HL-60 (cell line): Measurements from ENCODE around the gene WWOX.

Source experiments
- GABPA ChIP-seq: IDR thresholded peaks from 2 replicates; pipeline ENCODE4 v1.6.1; 2012; ENCODE audit warnings: low read depth
- POLR2AphosphoS5 ChIP-seq: IDR thresholded peaks from 2 replicates; pipeline ENCODE4 v1.6.1; 2012; ENCODE audit warnings: low read depth
- SPI1 ChIP-seq: IDR thresholded peaks from 2 replicates; pipeline ENCODE4 v1.6.1; 2012; ENCODE audit warnings: low read depth, mild to moderate bottlenecking, borderline replicate concordance
- TF ChIP-seq, protein P1 (sequence below): IDR thresholded peaks from one replicate; pipeline ENCODE4 v1.5.1; 2011; ENCODE audit warnings: low read length, control low read depth, inconsistent platforms; ENCODE audit not compliant: insufficient read depth
- TF ChIP-seq, protein P2 (sequence below): IDR thresholded peaks from 2 replicates; pipeline ENCODE4 v1.6.1; 2012; ENCODE audit warnings: low read depth; ENCODE audit not compliant: insufficient replicate concordance

DNA sequence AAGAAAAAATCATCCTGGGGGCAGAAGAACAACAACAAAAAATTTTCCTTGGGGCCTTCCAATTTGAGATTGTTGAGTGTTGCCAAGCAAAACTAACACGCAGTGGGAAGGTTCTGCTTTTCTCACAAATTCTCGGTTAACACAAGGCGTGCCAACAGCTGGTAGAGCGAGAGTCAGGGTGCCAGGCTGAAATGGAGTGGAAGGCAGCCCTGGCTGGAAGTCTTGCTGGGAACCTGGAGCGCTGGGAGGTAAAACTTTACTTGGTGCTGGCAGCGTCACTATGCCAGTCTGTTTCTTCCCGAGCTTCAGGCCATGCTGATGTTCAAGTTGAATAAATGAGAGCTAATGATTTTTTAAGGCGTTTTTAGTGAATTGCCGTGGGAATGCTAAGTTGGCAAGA is 189.4 kb downstream of the WWOX start:
- TF ChIP-seq, protein P1, sequence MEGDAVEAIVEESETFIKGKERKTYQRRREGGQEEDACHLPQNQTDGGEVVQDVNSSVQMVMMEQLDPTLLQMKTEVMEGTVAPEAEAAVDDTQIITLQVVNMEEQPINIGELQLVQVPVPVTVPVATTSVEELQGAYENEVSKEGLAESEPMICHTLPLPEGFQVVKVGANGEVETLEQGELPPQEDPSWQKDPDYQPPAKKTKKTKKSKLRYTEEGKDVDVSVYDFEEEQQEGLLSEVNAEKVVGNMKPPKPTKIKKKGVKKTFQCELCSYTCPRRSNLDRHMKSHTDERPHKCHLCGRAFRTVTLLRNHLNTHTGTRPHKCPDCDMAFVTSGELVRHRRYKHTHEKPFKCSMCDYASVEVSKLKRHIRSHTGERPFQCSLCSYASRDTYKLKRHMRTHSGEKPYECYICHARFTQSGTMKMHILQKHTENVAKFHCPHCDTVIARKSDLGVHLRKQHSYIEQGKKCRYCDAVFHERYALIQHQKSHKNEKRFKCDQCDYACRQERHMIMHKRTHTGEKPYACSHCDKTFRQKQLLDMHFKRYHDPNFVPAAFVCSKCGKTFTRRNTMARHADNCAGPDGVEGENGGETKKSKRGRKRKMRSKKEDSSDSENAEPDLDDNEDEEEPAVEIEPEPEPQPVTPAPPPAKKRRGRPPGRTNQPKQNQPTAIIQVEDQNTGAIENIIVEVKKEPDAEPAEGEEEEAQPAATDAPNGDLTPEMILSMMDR, result no peak
- TF ChIP-seq POLR2AphosphoS5 (no peak), GABPA (no peak), SPI1 (no peak)
- TF ChIP-seq, protein P2, sequence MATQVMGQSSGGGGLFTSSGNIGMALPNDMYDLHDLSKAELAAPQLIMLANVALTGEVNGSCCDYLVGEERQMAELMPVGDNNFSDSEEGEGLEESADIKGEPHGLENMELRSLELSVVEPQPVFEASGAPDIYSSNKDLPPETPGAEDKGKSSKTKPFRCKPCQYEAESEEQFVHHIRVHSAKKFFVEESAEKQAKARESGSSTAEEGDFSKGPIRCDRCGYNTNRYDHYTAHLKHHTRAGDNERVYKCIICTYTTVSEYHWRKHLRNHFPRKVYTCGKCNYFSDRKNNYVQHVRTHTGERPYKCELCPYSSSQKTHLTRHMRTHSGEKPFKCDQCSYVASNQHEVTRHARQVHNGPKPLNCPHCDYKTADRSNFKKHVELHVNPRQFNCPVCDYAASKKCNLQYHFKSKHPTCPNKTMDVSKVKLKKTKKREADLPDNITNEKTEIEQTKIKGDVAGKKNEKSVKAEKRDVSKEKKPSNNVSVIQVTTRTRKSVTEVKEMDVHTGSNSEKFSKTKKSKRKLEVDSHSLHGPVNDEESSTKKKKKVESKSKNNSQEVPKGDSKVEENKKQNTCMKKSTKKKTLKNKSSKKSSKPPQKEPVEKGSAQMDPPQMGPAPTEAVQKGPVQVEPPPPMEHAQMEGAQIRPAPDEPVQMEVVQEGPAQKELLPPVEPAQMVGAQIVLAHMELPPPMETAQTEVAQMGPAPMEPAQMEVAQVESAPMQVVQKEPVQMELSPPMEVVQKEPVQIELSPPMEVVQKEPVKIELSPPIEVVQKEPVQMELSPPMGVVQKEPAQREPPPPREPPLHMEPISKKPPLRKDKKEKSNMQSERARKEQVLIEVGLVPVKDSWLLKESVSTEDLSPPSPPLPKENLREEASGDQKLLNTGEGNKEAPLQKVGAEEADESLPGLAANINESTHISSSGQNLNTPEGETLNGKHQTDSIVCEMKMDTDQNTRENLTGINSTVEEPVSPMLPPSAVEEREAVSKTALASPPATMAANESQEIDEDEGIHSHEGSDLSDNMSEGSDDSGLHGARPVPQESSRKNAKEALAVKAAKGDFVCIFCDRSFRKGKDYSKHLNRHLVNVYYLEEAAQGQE, result no peak
